ENCODE data around the gene DAPK3.

DNA sequence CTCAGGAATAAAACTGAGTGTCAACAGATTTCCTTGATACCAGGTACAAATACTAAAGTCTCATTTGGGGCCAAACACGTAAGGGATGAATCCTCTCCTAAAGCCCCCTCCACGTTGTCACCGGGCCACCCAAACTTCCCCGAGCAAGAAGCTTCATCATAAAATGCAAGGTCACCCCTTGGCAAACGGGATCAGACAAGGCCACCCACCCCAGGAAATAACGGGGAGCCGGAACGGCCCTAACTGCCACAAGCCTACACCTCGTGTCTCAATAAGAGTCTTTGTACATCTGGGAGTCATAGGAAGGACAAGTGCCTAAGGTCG is 13.6 kb upstream of the DAPK3 start:
- TF ChIP-seq, protein P1, sequence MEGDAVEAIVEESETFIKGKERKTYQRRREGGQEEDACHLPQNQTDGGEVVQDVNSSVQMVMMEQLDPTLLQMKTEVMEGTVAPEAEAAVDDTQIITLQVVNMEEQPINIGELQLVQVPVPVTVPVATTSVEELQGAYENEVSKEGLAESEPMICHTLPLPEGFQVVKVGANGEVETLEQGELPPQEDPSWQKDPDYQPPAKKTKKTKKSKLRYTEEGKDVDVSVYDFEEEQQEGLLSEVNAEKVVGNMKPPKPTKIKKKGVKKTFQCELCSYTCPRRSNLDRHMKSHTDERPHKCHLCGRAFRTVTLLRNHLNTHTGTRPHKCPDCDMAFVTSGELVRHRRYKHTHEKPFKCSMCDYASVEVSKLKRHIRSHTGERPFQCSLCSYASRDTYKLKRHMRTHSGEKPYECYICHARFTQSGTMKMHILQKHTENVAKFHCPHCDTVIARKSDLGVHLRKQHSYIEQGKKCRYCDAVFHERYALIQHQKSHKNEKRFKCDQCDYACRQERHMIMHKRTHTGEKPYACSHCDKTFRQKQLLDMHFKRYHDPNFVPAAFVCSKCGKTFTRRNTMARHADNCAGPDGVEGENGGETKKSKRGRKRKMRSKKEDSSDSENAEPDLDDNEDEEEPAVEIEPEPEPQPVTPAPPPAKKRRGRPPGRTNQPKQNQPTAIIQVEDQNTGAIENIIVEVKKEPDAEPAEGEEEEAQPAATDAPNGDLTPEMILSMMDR (tag by site-specific recombination; IDR thresholded peaks at IDR 0.05): no peak
- TF ChIP-seq MEIS1 (CRISPR knock-in tag; IDR thresholded peaks at IDR 0.05; ENCODE audit: borderline replicate concordance) (no peak), ZNF366 (tag by site-specific recombination; conservative IDR thresholded peaks at IDR 0.05) (no peak), ZNF416 (tag by site-specific recombination; IDR thresholded peaks at IDR 0.05) (no peak), ZBTB21 (tag by site-specific recombination; IDR thresholded peaks at IDR 0.05) (no peak), ZNF19 (tag by site-specific recombination; IDR thresholded peaks at IDR 0.05; ENCODE audit: low read depth) (no peak), ZNF248 (tag by site-specific recombination; IDR thresholded peaks at IDR 0.05) (no peak)
